GM12878 (cell line): ENCODE data around the gene COMMD1. TPM values are rescaled to one million over a fixed set of nuclear protein-coding genes. Genes with fewer than 3 reads are reported as not detected.

ENCODE experiments used
- ATAC-seq: fragments of 200-7000 bp; cut with Tn5 transposase; 3 replicates; pipeline ENCODE4 v1.9.1; 2020; ENCODE audit warnings: mild to moderate bottlenecking, moderate library complexity
- BruUV-seq: library from RNA; stranded (reverse); fragments of 400-500 nt; replicated peaks from 2 replicates; lab custom pipeline; 2021; lab: Mats Ljungman, UMichigan
- CTCF ChIA-PET: fragments of 300-600 bp; sonication (Branson Sonifier 250); formaldehyde crosslinking; extraction: SDS; loops from one replicate; lab custom pipeline; 2021; ENCODE audit warnings: inconsistent platforms; lab: Yijun Ruan, JAX
- POLR2A ChIA-PET: fragments of 350-600 bp; formaldehyde crosslinking; extraction: SDS; loops from one replicate; lab custom pipeline; 2021; ENCODE audit warnings: inconsistent platforms; lab: Charles Lee
- RAD21 ChIA-PET: fragments of 300-600 bp; sonication (Branson Sonifier 250); formaldehyde crosslinking; loops from one replicate; lab custom pipeline; 2023; ENCODE audit warnings: antibody characterized with exemption; ENCODE audit not compliant: unreplicated experiment; lab: Charles Lee
- SMC1A ChIA-PET: fragments of 300-600 bp; sonication (Branson Sonifier 250); formaldehyde crosslinking; loops from one replicate; lab custom pipeline; 2023; ENCODE audit not compliant: unreplicated experiment, uncharacterized antibody; lab: Charles Lee
- DNase-seq: peaks from one replicate; pipeline ENCODE4 v3.0.0-alpha.2; 2011; ENCODE audit warnings: low read depth, low spot score
- FAIRE-seq: peaks from 3 replicates; lab custom pipeline; 2011; peaks lifted over from hg19 to GRCh38; lab: Jason Lieb, UNC
- H2AFZ ChIP-seq: 2 replicates; pipeline ENCODE4 v1.6.0; 2011; ENCODE audit warnings: low read depth, low read length, control low read depth; ENCODE audit not compliant: control insufficient read depth
- H3K27ac ChIP-seq: 2 replicates; pipeline ENCODE4 v1.5.1; 2011; ENCODE audit warnings: control low read depth; ENCODE audit not compliant: control insufficient read depth, insufficient read depth
- H3K27me3 ChIP-seq, 2 experiments: replicated peaks in 1 of 2; 2 replicates each; pipeline versions ENCODE4 v1.6.0 to v1.6.1; 2011; ENCODE audit warnings: low read length in 1 of 2; ENCODE audit not compliant: control insufficient read depth in 2 of 2, insufficient read depth in 2 of 2
- H3K36me3 ChIP-seq, 2 experiments: 2 replicates each; pipeline ENCODE4 v1.5.1; 2011; ENCODE audit warnings: low read length in 1 of 2; ENCODE audit not compliant: control insufficient read depth in 2 of 2, insufficient read depth in 2 of 2
- H3K4me1 ChIP-seq: 2 replicates; pipeline ENCODE4 v1.6.1; 2011; ENCODE audit warnings: mild to moderate bottlenecking, low read length, moderate library complexity, mixed read lengths; ENCODE audit not compliant: control insufficient read depth, insufficient read depth
- H3K4me2 ChIP-seq: 2 replicates; pipeline ENCODE4 v1.6.0; 2011; ENCODE audit warnings: control low read depth; ENCODE audit not compliant: control insufficient read depth, insufficient read depth
- H3K4me3 ChIP-seq: fragments of 200-600 bp; sonication (generic); 2 replicates; pipeline ENCODE4 v1.5.1; 2016
- H3K79me2 ChIP-seq: 2 replicates; pipeline ENCODE4 v1.6.0; 2011; ENCODE audit warnings: low read length; ENCODE audit not compliant: control insufficient read depth, insufficient read depth
- H3K9ac ChIP-seq: 2 replicates; pipeline ENCODE4 v1.8.0; 2011; ENCODE audit warnings: low read length, control low read depth, mixed read lengths; ENCODE audit not compliant: control insufficient read depth, insufficient read depth
- H3K9me3 ChIP-seq: replicated peaks from 3 replicates; pipeline ENCODE4 v1.5.1; 2011; ENCODE audit warnings: mild to moderate bottlenecking, low read length; ENCODE audit not compliant: control insufficient read depth, insufficient read depth
- H4K20me1 ChIP-seq: 2 replicates; pipeline ENCODE4 v1.6.0; 2011; ENCODE audit not compliant: control insufficient read depth, insufficient read depth
- CBX3 ChIP-seq: fragments of 200-600 bp; sonication (generic); IDR thresholded peaks from 2 replicates; pipeline ENCODE4 v1.6.1; 2016; ENCODE audit warnings: low read depth, borderline replicate concordance
- CEBPZ ChIP-seq: fragments of 150-350 bp; IDR thresholded peaks from 2 replicates; pipeline ENCODE4 v1.6.1; 2016; ENCODE audit warnings: low read depth, low read length
- IRF3 ChIP-seq: fragments of 450-650 bp; IDR thresholded peaks from 2 replicates; pipeline ENCODE4 v1.6.1; 2014; ENCODE audit warnings: mild to moderate bottlenecking
- MXI1 ChIP-seq: fragments of 150-350 bp; IDR thresholded peaks from 2 replicates; pipeline ENCODE4 v1.6.1; 2011; ENCODE audit warnings: low read depth, mild to moderate bottlenecking, inconsistent platforms, low read length, improper control_type of control experiment
- MYB ChIP-seq: fragments of 150-350 bp; IDR thresholded peaks from 2 replicates; pipeline ENCODE4 v1.6.1; 2014; ENCODE audit warnings: mild to moderate bottlenecking, low read depth, low read length, borderline replicate concordance
- NFXL1 ChIP-seq: fragments of 450-650 bp; IDR thresholded peaks from 2 replicates; pipeline ENCODE4 v1.6.1; 2017; ENCODE audit warnings: antibody characterized with exemption, mild to moderate bottlenecking, borderline replicate concordance
- POLR2A ChIP-seq: IDR thresholded peaks from 2 replicates; pipeline ENCODE4 v1.6.1; 2011; ENCODE audit warnings: low read depth, mild to moderate bottlenecking, low read length
- SIX5 ChIP-seq: IDR thresholded peaks from 2 replicates; pipeline ENCODE4 v1.6.1; 2011; ENCODE audit warnings: mild to moderate bottlenecking, low read depth, low read length, moderate library complexity; ENCODE audit not compliant: severe bottlenecking
- SPI1 ChIP-seq: IDR thresholded peaks from 2 replicates; pipeline ENCODE4 v1.6.1; 2011; ENCODE audit warnings: low read depth, mild to moderate bottlenecking, low read length, moderate library complexity, borderline replicate concordance; ENCODE audit not compliant: insufficient read depth
- WGBS: methylation state at CpG from one replicate; pipeline ENCODE4 v1.1.6; 2016; ENCODE audit warnings: low lambda C conversion rate; ENCODE audit not compliant: insufficient replicate concordance, insufficient coverage; ENCODE audit errors: missing lambda C conversion rate; 5-methylcytosine and 5-hydroxymethylcytosine counted together
- in situ Hi-C: fragments of 300-500 bp; cut with MboI; formaldehyde crosslinking; loops from 9 replicates; pipeline ENCODE4 v1.14.3; 2018; ENCODE audit warnings: mixed read lengths
- intact Hi-C: fragments of 100-400 bp; cut with micrococcal nuclease; formaldehyde crosslinking; loops from one replicate; pipeline ENCODE4 v1.14.2; 2022; ENCODE audit not compliant: unreplicated experiment
- polyA plus RNA-seq, 11 experiments: library from polyadenylated mRNA; depleted of rRNA in 4 of 11; unstranded in 6 of 11; stranded (reverse) in 5 of 11; fragments of >200 nt; fragmentation: Nextera tagmentation in 4 of 11; fragmentation: Illumina TruSeq in 1 of 11; extraction: Ambion mirVana in 4 of 11; extraction: Trizol in 1 of 11; gene quantifications; 1 replicate in 1 of 11; 2 replicates in 10 of 11; pipeline versions ENCODE4 v1.2.1 to v1.2.3, GENCODE V29; 2011 to 2016; ENCODE audit warnings: inconsistent platforms in 2 of 11, missing spikeins in 2 of 11, low read depth in 1 of 11
- total RNA-seq, 4 experiments: library from RNA; depleted of rRNA in 3 of 4; stranded (reverse); fragments of >200 nt in 3 of 4; fragmentation: Illumina TruSeq in 1 of 4; extraction: Trizol in 1 of 4; gene quantifications; 2 replicates each; pipeline versions ENCODE4 v1.2.1 to v1.2.3, GENCODE V29; 2013 to 2021

Gene COMMD1
- total and polyA plus RNA-seq, 10 of the 15 experiments (the other 5 are each of a cell fraction or from before 2014, with no cell fraction given), result 39.7 to 210 (median 53.7) TPM

DNA sequence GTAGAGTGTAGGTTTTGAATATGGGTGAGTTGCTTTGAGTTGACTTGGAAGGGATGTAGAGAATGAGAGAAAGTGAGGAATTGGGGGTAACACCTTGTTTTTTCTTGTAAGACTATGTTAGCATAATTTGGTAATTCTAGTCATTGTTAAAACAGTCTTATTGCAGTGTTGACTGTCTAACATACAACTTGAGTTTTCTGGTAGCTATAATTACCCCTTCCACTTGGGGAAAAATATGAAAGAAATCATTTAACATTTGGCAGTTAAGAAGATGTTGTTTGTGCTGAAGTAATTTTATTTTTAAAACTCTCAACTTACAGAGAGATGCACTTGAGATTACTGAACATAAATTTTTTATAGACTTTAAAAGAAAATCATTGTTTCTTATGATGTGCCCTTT lies 108.2 kb downstream of the COMMD1 start:
- H3K79me2 ChIP-seq, result no peaks in the 10 kb centered on the region
- H3K9me3 ChIP-seq, result no peaks in the 10 kb centered on the region
- H3K4me3 ChIP-seq, result no peak overlapping the region
- FAIRE-seq (no peak), ATAC-seq (no peak), DNase-seq (no peak)
- in situ Hi-C loops (no loop called here), intact Hi-C loops (no loop called here)
- H3K9ac ChIP-seq, result no peak overlapping the region
- H3K4me2 ChIP-seq, result no peak overlapping the region
- TF ChIP-seq CBX3 (no peak), NFXL1 (no peak), IRF3 (no peak), MYB (no peak)
- ChIA-PET POLR2A (no interaction called here), SMC1A (interaction anchor here (1.0 to 1.5 kb wide), 3 partner anchors 14 to 187 kb away, joined by 3 to 4 read pairs (median 3); no protein-coding TSS in a partner anchor), CTCF (interaction anchor here (0.7 to 1.1 kb wide), 2 partner anchors 18 to 23 kb away, joined by 3 to 5 read pairs; no protein-coding TSS in a partner anchor), RAD21 (interaction anchor here (1.0 to 1.3 kb wide), 2 partner anchors 20 to 48 kb away, joined by 3 read pairs; no protein-coding TSS in a partner anchor)
- no TSS peak for BruUV-seq
- peaks cover 8% of the 10 kb centered on the region; the same call in 1 of the 2 replicates for H3K4me1 ChIP-seq
- H4K20me1 ChIP-seq, result no peaks in the 10 kb centered on the region
- H3K27me3 ChIP-seq, result no peaks in the 10 kb centered on the region
- H3K36me3 ChIP-seq, result no peaks in the 10 kb centered on the region
- H3K27ac ChIP-seq, result no peak overlapping the region
- H2AFZ ChIP-seq, result no peak overlapping the region

DNA sequence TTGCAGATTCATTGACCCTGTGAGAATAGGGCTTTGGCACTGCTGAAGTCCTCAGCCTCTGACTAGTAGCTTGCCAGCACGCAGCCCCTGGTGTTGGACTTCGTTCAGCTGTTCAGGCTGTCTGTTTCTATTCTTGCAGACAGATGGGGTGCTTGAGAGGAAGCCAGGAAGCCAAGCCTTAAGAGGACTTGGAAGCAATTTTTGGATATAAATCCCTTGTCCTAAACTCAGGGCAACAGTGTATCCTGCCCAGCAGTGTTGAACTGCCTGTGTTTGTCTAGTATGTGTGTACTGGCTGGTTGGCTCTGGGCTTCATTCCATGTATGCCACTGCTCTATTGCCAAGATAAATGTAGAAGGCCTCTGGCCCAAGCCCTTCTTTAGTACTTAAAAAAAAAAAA lies 108.6 kb downstream of the COMMD1 start:
- no peak overlapping the region for H3K4me3 ChIP-seq
- no peaks in the 10 kb centered on the region for H4K20me1 ChIP-seq
- intact Hi-C loops, result no loop called here
- ChIA-PET POLR2A (no interaction called here), RAD21 (interaction anchor here (1.0 to 1.3 kb wide), 2 partner anchors 21 to 48 kb away, joined by 3 read pairs; no protein-coding TSS in a partner anchor), CTCF (interaction anchor here (0.7 to 1.1 kb wide), 2 partner anchors 19 to 23 kb away, joined by 3 to 5 read pairs; no protein-coding TSS in a partner anchor), SMC1A (interaction anchor here (1.0 to 1.5 kb wide), 3 partner anchors 15 to 187 kb away, joined by 3 to 4 read pairs (median 3); no protein-coding TSS in a partner anchor)
- H3K4me2 ChIP-seq, result no peak overlapping the region
- no peaks in the 10 kb centered on the region for H3K9me3 ChIP-seq
- in situ Hi-C loops, result no loop called here
- H3K79me2 ChIP-seq, result no peaks in the 10 kb centered on the region
- H2AFZ ChIP-seq, result no peak overlapping the region
- DNase-seq (no peak), ATAC-seq (peak; percentile 22; the same call in 1 of the 3 replicates), FAIRE-seq (no peak)
- TF ChIP-seq SIX5, result no peak
- no peak for TF ChIP-seq CEBPZ
- TF ChIP-seq POLR2A, result no peak
- no peak for TF ChIP-seq MXI1
- TF ChIP-seq SPI1, result no peak
- H3K9ac ChIP-seq, result no peak overlapping the region
- H3K36me3 ChIP-seq, result no peaks in the 10 kb centered on the region
- no peak overlapping the region for H3K27ac ChIP-seq
- BruUV-seq, result no TSS peak
- H3K27me3 ChIP-seq, result no peaks in the 10 kb centered on the region
- peaks cover 8% of the 10 kb centered on the region; the same call in 1 of the 2 replicates for H3K4me1 ChIP-seq
- WGBS, result 98% methylated on average over 2 of the region's 2 CpGs
